Ovary (tissue), 9 donors: ENCODE results near the gene PKNOX1. TPM values are rescaled to one million over a fixed set of nuclear protein-coding genes. Genes with fewer than 3 reads are reported as not detected.
A peak's percentile ranks its signal among the peaks of the same experiment; 100 is the strongest.
"Not testable (repeated sequence)": the region's sequence is repeated elsewhere in the genome, so short reads cannot be mapped to it uniquely, and the experiment has no call there.

Source experiments
- DNase-seq, 5 donors: peaks; one replicate each; pipeline ENCODE4 v3.0.0-alpha.2; 2019 to 2020
- H3K27ac ChIP-seq, 2 donors: fragments of 200-600 bp; one replicate each; pipeline versions ENCODE4 v1.5.1 to v1.8.0; 2019 to 2022
- H3K27me3 ChIP-seq: fragments of 200-600 bp; one replicate; pipeline ENCODE4 v1.8.0; 2022
- H3K36me3 ChIP-seq: fragments of 200-600 bp; sonication (generic); one replicate; pipeline ENCODE4 v1.5.1; 2019
- H3K4me1 ChIP-seq: one replicate; pipeline ENCODE4 v1.8.1; 2013; ENCODE audit warnings: mild to moderate bottlenecking, moderate library complexity; ENCODE audit not compliant: insufficient read depth
- H3K4me3 ChIP-seq: fragments of 200-600 bp; sonication (generic); one replicate; pipeline ENCODE4 v1.5.1; 2017
- H3K9me3 ChIP-seq, 2 donors: fragments of 200-600 bp in 1 of 2; sonication (generic) in 1 of 2; one replicate each; pipeline versions ENCODE4 v1.5.1 to v1.8.1; 2013 to 2019; ENCODE audit warnings: mild to moderate bottlenecking in 1 of 2, moderate library complexity in 1 of 2
- CTCF ChIP-seq, 3 donors: fragments of 450-650 bp in 2 of 3; fragments of 200-600 bp in 1 of 3; IDR thresholded peaks; one replicate each; pipeline versions ENCODE4 v1.5.1 to v1.8.0; 2016 to 2022; ENCODE audit warnings: antibody characterized with exemption in 3 of 3, mild to moderate bottlenecking in 1 of 3
- EP300 ChIP-seq: sonication (generic); formaldehyde crosslinking; IDR thresholded peaks from one replicate; pipeline ENCODE4 v1.6.1; 2017; ENCODE audit warnings: antibody characterized with exemption
- POLR2A ChIP-seq: fragments of 450-650 bp; IDR thresholded peaks from one replicate; pipeline ENCODE4 v1.6.1; 2017; ENCODE audit warnings: antibody characterized with exemption, mild to moderate bottlenecking, moderate library complexity
- WGBS, 3 donors: extraction: QIAGEN DNeasy Blood & Tissue Kit in 1 of 3; methylation state at CpG; one replicate each; pipeline versions ENCODE4 v1.1.5 to v1.1.7; 2013 to 2017; 5-methylcytosine and 5-hydroxymethylcytosine counted together
- intact Hi-C, 4 donors: fragments of 100-400 bp; cut with DNase I; formaldehyde crosslinking; loops; one replicate each; pipeline versions ENCODE4 v1.11.0 to v1.15.1; 2022 to 2023
- polyA plus RNA-seq, 2 donors: library from polyadenylated mRNA; stranded (reverse); fragments of 200-250 nt in 1 of 2; fragments of 350-450 nt in 1 of 2; fragmentation: Illumina TruSeq in 1 of 2; extraction: RNeasy Lipid Tissue Mini Kit (QIAGEN cat#74804) in 1 of 2; gene quantifications; one replicate each; pipeline ENCODE4 v1.2.3, GENCODE V29; 2013 to 2014
- total RNA-seq, 7 donors: library from RNA; depleted of rRNA in 2 of 7; stranded (reverse); fragments of >200 nt in 2 of 7; fragmentation: NEBNext Ultra II Directional in 3 of 7; extraction: Animal tissue kit (Norgen Biotek cat#: 25700) in 3 of 7; gene quantifications; one replicate each; pipeline versions ENCODE4 v1.1.0 to v1.2.4, GENCODE V29; 2016 to 2023
- donor health status: DM: no; HTN: no; CAD: no; lungs with moderate emphysema.
- donor health status: DM: no; HTN: no; CAD: no.
- donor health status: Bipolar disorder and iron deficiency.
- donor health status: DM: yes; HTN: yes; CAD: no.
- donor health status: DM: no; HTN: no; CAD: no.
- donor health status: DM: yes; HTN: yes; CAD: no.

PKNOX1 gene
- total and polyA plus RNA-seq, 9 donors, result 7.0 to 50.9 (median 25.4) TPM

- intact Hi-C loops, result no loop called here
- H3K27me3 ChIP-seq, result no peaks in the 10 kb centered on the region
- TF ChIP-seq EP300, result no peak
- no peak for TF ChIP-seq CTCF (IDR thresholded peaks at IDR 0.05)
- no peak for TF ChIP-seq POLR2A
- 86 to 93% (median 89%) methylated on average over 21 of the region's 21 CpGs for WGBS, 3 donors
- H3K4me3 ChIP-seq, result no peak overlapping the region
- no peak for DNase-seq
- no peak overlapping the region for H3K27ac ChIP-seq
- peaks cover 2% of the 10 kb centered on the region for H3K4me1 ChIP-seq
- no peaks in the 10 kb centered on the region for H3K36me3 ChIP-seq
- H3K9me3 ChIP-seq, result no peaks in the 10 kb centered on the region
Measured at GRCh38 chr21:42937960-42938605, 36.3 kb upstream of the PKNOX1 start.

- DNase-seq, H3K4me1 ChIP-seq, H3K27ac ChIP-seq, H3K9me3 ChIP-seq, H3K36me3 ChIP-seq, H3K27me3 ChIP-seq, H3K4me3 ChIP-seq, intact Hi-C loops: not testable (repeated sequence)
- 90 to 92% (median 91%) methylated on average over 6 of the region's 6 CpGs for WGBS, 3 donors
Measured at GRCh38 chr21:42938606-42938995, 35.8 kb upstream of the PKNOX1 start.

- Histone ChIP-seq H3K4me1 (no peaks in the 10 kb centered on the region), H3K27ac (peak overlapping the region in 1 of 2 donors; percentile 67), H3K36me3 (no peaks in the 10 kb centered on the region), H3K4me3 (peak overlapping the region; percentile 11), H3K27me3 (no peaks in the 10 kb centered on the region), H3K9me3 (no peaks in the 10 kb centered on the region)
- peak; percentile 74 to 95 (median 86) for DNase-seq
- intact Hi-C loops, result no loop called here
- TF ChIP-seq POLR2A (no peak), CTCF (IDR thresholded peaks at IDR 0.05) (no peak), EP300 (peak; percentile 43)
- WGBS, 3 donors, result 10 to 15% (median 15%) methylated on average over 16 of the region's 16 CpGs
Measured at GRCh38 chr21:42939582-42940413, 34.6 kb upstream of the PKNOX1 start.

- H3K27me3 ChIP-seq, result no peaks in the 10 kb centered on the region
- H3K36me3 ChIP-seq, result no peaks in the 10 kb centered on the region
- no peak for DNase-seq
- intact Hi-C loops, result no loop called here
- no peak overlapping the region for H3K4me3 ChIP-seq
- WGBS, 3 donors, result 94 to 95% (median 94%) methylated on average over 6 of the region's 6 CpGs
- no peaks in the 10 kb centered on the region for H3K4me1 ChIP-seq
- no peak for TF ChIP-seq EP300
- no peak for TF ChIP-seq CTCF (IDR thresholded peaks at IDR 0.05)
- no peak for TF ChIP-seq POLR2A
- no peaks in the 10 kb centered on the region for H3K9me3 ChIP-seq
- no peak overlapping the region for H3K27ac ChIP-seq
Measured at GRCh38 chr21:42941696-42942085, 32.7 kb upstream of the PKNOX1 start.

- no peak overlapping the region for H3K4me3 ChIP-seq
- WGBS, 3 donors, result 79 to 93% (median 79%) methylated on average over 6 of the region's 6 CpGs
- no peaks in the 10 kb centered on the region for H3K4me1 ChIP-seq
- TF ChIP-seq CTCF (IDR thresholded peaks at IDR 0.05), result no peak
- no peak for TF ChIP-seq POLR2A
- TF ChIP-seq EP300, result no peak
- intact Hi-C loops, result no loop called here
- no peaks in the 10 kb centered on the region for H3K9me3 ChIP-seq
- DNase-seq, result peak in 1 of 5 donors; percentile 8
- H3K27ac ChIP-seq, result no peak overlapping the region
- no peaks in the 10 kb centered on the region for H3K27me3 ChIP-seq
- no peaks in the 10 kb centered on the region for H3K36me3 ChIP-seq
Measured at GRCh38 chr21:42942244-42942643, 32.1 kb upstream of the PKNOX1 start.

GRCh38 chr21:42949094-42949755 is 25.1 kb upstream of the PKNOX1 start:
- H3K4me1 ChIP-seq, H3K27me3 ChIP-seq, intact Hi-C loops, H3K27ac ChIP-seq, H3K9me3 ChIP-seq, H3K36me3 ChIP-seq, DNase-seq, H3K4me3 ChIP-seq: not testable (repeated sequence)
- WGBS, 3 donors, result 90 to 93% (median 93%) methylated on average over 13 of the region's 13 CpGs

GRCh38 chr21:42951193-42951592 is 23.2 kb upstream of the PKNOX1 start:
- DNase-seq, H3K36me3 ChIP-seq, H3K4me3 ChIP-seq, H3K9me3 ChIP-seq, H3K4me1 ChIP-seq, H3K27ac ChIP-seq, intact Hi-C loops, H3K27me3 ChIP-seq: not testable (repeated sequence)
- WGBS, 3 donors, result 94 to 96% (median 96%) methylated on average over 9 of the region's 9 CpGs
